ENCODE data around the gene DACH1.

GRCh38 chr13:71395053-71395452 lies 472.0 kb downstream of the DACH1 start:
- TF ChIP-seq POLR2A (IDR thresholded peaks at IDR 0.05) (no peak), CTCF (IDR thresholded peaks at IDR 0.05) (no peak)
